CD8-positive, alpha-beta memory T cell (primary cell): Measurements from ENCODE around the gene KCNJ10. TPM values are rescaled to one million over a fixed set of nuclear protein-coding genes. Genes with fewer than 3 reads are reported as not detected.

ENCODE experiments used
- CTCF ChIA-PET: fragments of 350-600 bp; sonication (Branson Sonifier 250); formaldehyde crosslinking; loops from one replicate; lab custom pipeline; 2021; ENCODE audit warnings: antibody characterized with exemption; lab: Charles Lee
- POLR2A ChIA-PET: fragments of 350-600 bp; sonication (Branson Sonifier 250); formaldehyde crosslinking; loops from one replicate; lab custom pipeline; 2021; ENCODE audit warnings: antibody characterized with exemption; lab: Charles Lee
- DNase-seq, 5 donors: peaks; one replicate each; pipeline versions ENCODE4 v3.0.0 to v3.0.0-alpha.2; 2020 to 2022; ENCODE audit warnings: mixed read lengths in 1 of 5
- H3K27ac ChIP-seq: one replicate; pipeline ENCODE4 v1.7.0; 2013; ENCODE audit warnings: low read depth, mild to moderate bottlenecking, low read length, moderate library complexity
- H3K27me3 ChIP-seq: 2 replicates; pipeline ENCODE4 v1.7.0; 2013; ENCODE audit warnings: low read length, mild to moderate bottlenecking; ENCODE audit not compliant: insufficient read depth, poor library complexity, severe bottlenecking
- H3K36me3 ChIP-seq: 2 replicates; pipeline ENCODE4 v1.7.0; 2013; ENCODE audit warnings: mild to moderate bottlenecking, low read length, moderate library complexity; ENCODE audit not compliant: insufficient read depth
- H3K4me1 ChIP-seq: 2 replicates; pipeline ENCODE4 v1.7.0; 2013; ENCODE audit warnings: mild to moderate bottlenecking, low read length, moderate library complexity; ENCODE audit not compliant: insufficient read depth
- H3K4me3 ChIP-seq: 2 replicates; pipeline ENCODE4 v1.7.0; 2013; ENCODE audit warnings: mild to moderate bottlenecking, low read length
- H3K9me3 ChIP-seq: 2 replicates; pipeline ENCODE4 v1.7.0; 2013; ENCODE audit warnings: mild to moderate bottlenecking, low read length
- H3K27ac Mint-ChIP-seq, 8 donors: one replicate each; pipeline ENCODE4 v1.8.0; 2020 to 2021; ENCODE audit warnings: mixed read lengths in 8 of 8, mild to moderate bottlenecking in 6 of 8, inconsistent platforms in 3 of 8, moderate library complexity in 3 of 8
- H3K27me3 Mint-ChIP-seq, 2 donors: one replicate each; pipeline ENCODE4 v1.8.0; 2020 to 2021; ENCODE audit warnings: mixed read lengths in 2 of 2, mild to moderate bottlenecking in 1 of 2, moderate library complexity in 1 of 2
- H3K36me3 Mint-ChIP-seq, 3 donors: one replicate each; pipeline ENCODE4 v1.8.0; 2020 to 2021; ENCODE audit warnings: mixed read lengths in 3 of 3, inconsistent platforms in 1 of 3, mild to moderate bottlenecking in 1 of 3
- H3K4me1 Mint-ChIP-seq, 3 donors: one replicate each; pipeline ENCODE4 v1.8.0; 2020 to 2021; ENCODE audit warnings: mixed read lengths in 3 of 3, inconsistent platforms in 1 of 3, mild to moderate bottlenecking in 1 of 3
- H3K4me3 Mint-ChIP-seq, 7 donors: one replicate each; pipeline ENCODE4 v1.8.0; 2020 to 2021; ENCODE audit warnings: mixed read lengths in 7 of 7, mild to moderate bottlenecking in 6 of 7, moderate library complexity in 4 of 7, inconsistent platforms in 2 of 7
- H3K9me3 Mint-ChIP-seq, 5 donors: one replicate each; pipeline ENCODE4 v1.8.0; 2020 to 2022; ENCODE audit warnings: mixed read lengths in 5 of 5, mild to moderate bottlenecking in 3 of 5, moderate library complexity in 2 of 5, inconsistent platforms in 1 of 5
- polyA plus RNA-seq: library from polyadenylated mRNA; unstranded; fragments of 300-500 nt; fragmentation: Illumina TruSeq; gene quantifications from one replicate; pipeline ENCODE4 v1.2.3, GENCODE V29; 2021
- total RNA-seq, 2 experiments: library from RNA; stranded (reverse); gene quantifications; one replicate each; pipeline ENCODE4 v1.2.3, GENCODE V29; 2021

The KCNJ10 gene
- total and polyA plus RNA-seq, 3 experiments from 2014 or later, result 0.13 TPM; not detected in 2

- Mint-ChIP-seq H3K4me3 (no peak overlapping the region), H3K27ac (no peak overlapping the region), H3K4me1 (peaks cover 10 to 11% (median 10%) of the 10 kb centered on the region in 3 donors), H3K27me3 (peaks cover 10 to 41% of the 10 kb centered on the region in 2 donors), H3K9me3 (no peaks in the 10 kb centered on the region), H3K36me3 (peaks cover 0 to 2% (median 0%) of the 10 kb centered on the region in 3 donors)
- peaks cover 10% of the 10 kb centered on the region for H3K4me1 ChIP-seq
- no peak for DNase-seq
- H3K27ac ChIP-seq, result no peak overlapping the region
- ChIA-PET POLR2A (no interaction called here), CTCF (interaction anchor here (1.5 kb wide), 1 partner anchor 42 kb away, joined by 4 read pairs; no protein-coding TSS in a partner anchor)
- no peaks in the 10 kb centered on the region for H3K27me3 ChIP-seq
- no peaks in the 10 kb centered on the region for H3K9me3 ChIP-seq
- no peaks in the 10 kb centered on the region for H3K36me3 ChIP-seq
- H3K4me3 ChIP-seq, result no peak overlapping the region
These were observed 26.4 kb downstream of the KCNJ10 start for GRCh38 chr1:160043543-160043942.

GRCh38 chr1:160040476-160040875 lies 29.5 kb downstream of the KCNJ10 start:
- no peaks in the 10 kb centered on the region for H3K27me3 ChIP-seq
- Mint-ChIP-seq H3K4me3 (no peak overlapping the region), H3K36me3 (peaks cover 0 to 3% (median 3%) of the 10 kb centered on the region in 3 donors), H3K27me3 (peaks cover 0 to 24% of the 10 kb centered on the region in 2 donors), H3K27ac (no peak overlapping the region), H3K9me3 (no peaks in the 10 kb centered on the region), H3K4me1 (no peaks in the 10 kb centered on the region)
- no peak overlapping the region for H3K4me3 ChIP-seq
- no peak for DNase-seq
- H3K9me3 ChIP-seq, result no peaks in the 10 kb centered on the region
- ChIA-PET CTCF (interaction anchor here (1.3 kb wide), 1 partner anchor 14 kb away, joined by 3 read pairs; no protein-coding TSS in a partner anchor), POLR2A (no interaction called here)
- no peaks in the 10 kb centered on the region for H3K4me1 ChIP-seq
- H3K27ac ChIP-seq, result no peak overlapping the region
- no peaks in the 10 kb centered on the region for H3K36me3 ChIP-seq

- Mint-ChIP-seq H3K4me1 (peaks cover 37 to 54% (median 43%) of the 10 kb centered on the region in 3 donors), H3K27me3 (no peaks in the 10 kb centered on the region), H3K27ac (peak overlapping the region; percentile 73 to 98 (median 95)), H3K4me3 (peak overlapping the region; percentile 93 to 99 (median 96)), H3K36me3 (peaks cover 0 to 11% (median 0%) of the 10 kb centered on the region in 3 donors), H3K9me3 (no peaks in the 10 kb centered on the region)
- H3K4me1 ChIP-seq, result peaks cover 25% of the 10 kb centered on the region
- peak overlapping the region; percentile 66 for H3K4me3 ChIP-seq
- no peaks in the 10 kb centered on the region for H3K36me3 ChIP-seq
- no peaks in the 10 kb centered on the region for H3K9me3 ChIP-seq
- POLR2A ChIA-PET, result interaction anchor here (0.5 to 2.0 kb wide), 4 partner anchors 38 to 1947 kb away, joined by 3 to 6 read pairs (median 3); partner anchors contain the start of genes IGSF8 and KCNJ10
- H3K27ac ChIP-seq, result peak overlapping the region; percentile 48
- CTCF ChIA-PET, result interaction anchor here (0.9 to 5.1 kb wide), 4 partner anchors 14 to 251 kb away, joined by 4 to 34 read pairs (median 14); partner anchors contain the start of gene DUSP23
- no peaks in the 10 kb centered on the region for H3K27me3 ChIP-seq
- DNase-seq, result no peak
These were observed 37.7 kb downstream of the KCNJ10 start for GRCh38 chr1:160032165-160032820.

DNA sequence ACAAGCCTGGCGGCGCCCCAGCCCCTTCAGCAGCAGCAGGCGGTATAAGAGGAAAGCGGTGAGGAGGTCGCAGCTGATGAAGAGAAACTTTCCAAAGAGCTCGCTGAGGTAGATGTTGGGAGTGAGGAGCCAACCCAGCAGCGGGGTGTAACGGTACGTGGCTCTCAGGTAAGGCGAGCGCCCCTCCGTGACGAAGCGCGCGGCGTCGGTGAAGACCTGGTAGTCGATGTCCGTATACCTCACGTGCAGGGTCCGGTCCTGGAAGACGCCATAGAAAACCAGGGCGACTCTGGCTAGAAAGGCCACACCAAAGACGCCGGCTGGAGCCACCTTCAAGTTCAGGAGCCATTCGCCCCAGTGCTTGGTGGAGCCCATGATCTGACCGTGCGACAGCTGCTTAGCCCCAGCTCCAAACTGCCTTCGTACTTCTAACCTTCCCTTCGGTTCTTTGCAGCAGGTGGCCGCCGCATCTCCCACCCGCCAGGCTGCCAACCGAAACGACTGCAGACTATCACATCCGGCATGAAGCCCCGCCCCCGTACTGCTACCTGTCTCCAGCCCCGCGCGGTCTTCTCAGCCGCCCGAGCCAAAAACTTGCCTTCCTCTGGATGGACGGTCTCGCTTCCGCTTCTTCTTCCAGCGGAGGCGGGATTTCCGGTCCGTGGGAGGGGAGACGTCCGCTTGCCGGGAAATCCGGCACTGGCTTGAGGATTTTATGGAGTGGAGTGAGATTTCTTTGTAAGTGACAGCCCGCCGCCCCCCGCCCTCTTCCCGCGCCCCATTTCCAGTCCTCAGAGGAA lies 38.4 kb downstream of the KCNJ10 start, which contains the start of gene PIGM:
Gene PIGM (minus strand): TSS at position 626 of the 800 bp plus-strand sequence. CDS start 251 bp downstream, at position 375.
- H3K9me3 ChIP-seq, result no peaks in the 10 kb centered on the region
- peak within 1 kb of the TSS; percentile 58 for H3K27ac ChIP-seq
- H3K4me3 Mint-ChIP-seq, result peak within 1 kb of the TSS; percentile 93 to 99 (median 96)
- no peaks in the 10 kb centered on the region for H3K36me3 ChIP-seq
- ChIA-PET CTCF (interaction anchor here (0.9 to 5.1 kb wide), 6 partner anchors 15 to 251 kb away, joined by 3 to 34 read pairs (median 6); partner anchors contain the start of gene DUSP23), POLR2A (interaction anchor here (0.7 to 2.0 kb wide), 3 partner anchors 39 to 1948 kb away, joined by 3 to 6 read pairs (median 3); partner anchors contain the start of genes IGSF8 and KCNJ10)
- H3K4me1 Mint-ChIP-seq, result peaks cover 37 to 58% (median 47%) of the 10 kb centered on the region in 3 donors
- peak; percentile 87 to 94 (median 91) for DNase-seq
- H3K4me1 ChIP-seq, result peaks cover 25% of the 10 kb centered on the region
- no peaks in the 10 kb centered on the region for H3K27me3 Mint-ChIP-seq
- no peaks in the 10 kb centered on the region for H3K27me3 ChIP-seq
- peaks cover 0 to 14% (median 0%) of the 10 kb centered on the region in 3 donors for H3K36me3 Mint-ChIP-seq
- peak within 1 kb of the TSS; percentile 73 to 98 (median 95) for H3K27ac Mint-ChIP-seq
- H3K9me3 Mint-ChIP-seq, result no peaks in the 10 kb centered on the region
- peak within 1 kb of the TSS; percentile 66 for H3K4me3 ChIP-seq

- peak in 1 of 5 donors; percentile 25 for DNase-seq
- H3K9me3 Mint-ChIP-seq, result no peaks in the 10 kb centered on the region
- peaks cover 0 to 14% (median under 1%) of the 10 kb centered on the region in 3 donors for H3K36me3 Mint-ChIP-seq
- H3K4me1 Mint-ChIP-seq, result peaks cover 37 to 58% (median 47%) of the 10 kb centered on the region in 3 donors
- H3K4me3 Mint-ChIP-seq, result peak overlapping the region; percentile 93 to 99 (median 96)
- no peaks in the 10 kb centered on the region for H3K9me3 ChIP-seq
- ChIA-PET CTCF (interaction anchor here (1.1 to 5.1 kb wide), 6 partner anchors 16 to 250 kb away, joined by 3 to 34 read pairs (median 6); partner anchors contain the start of gene DUSP23), POLR2A (no interaction called here)
- H3K4me3 ChIP-seq, result peak overlapping the region; percentile 66
- no peaks in the 10 kb centered on the region for H3K27me3 Mint-ChIP-seq
- peak overlapping the region; percentile 73 to 98 (median 95) for H3K27ac Mint-ChIP-seq
- no peaks in the 10 kb centered on the region for H3K27me3 ChIP-seq
- peak overlapping the region; percentile 58 for H3K27ac ChIP-seq
- peaks cover 25% of the 10 kb centered on the region for H3K4me1 ChIP-seq
- H3K36me3 ChIP-seq, result no peaks in the 10 kb centered on the region
These were observed 39.1 kb downstream of the KCNJ10 start for GRCh38 chr1:160030657-160031364.

DNA sequence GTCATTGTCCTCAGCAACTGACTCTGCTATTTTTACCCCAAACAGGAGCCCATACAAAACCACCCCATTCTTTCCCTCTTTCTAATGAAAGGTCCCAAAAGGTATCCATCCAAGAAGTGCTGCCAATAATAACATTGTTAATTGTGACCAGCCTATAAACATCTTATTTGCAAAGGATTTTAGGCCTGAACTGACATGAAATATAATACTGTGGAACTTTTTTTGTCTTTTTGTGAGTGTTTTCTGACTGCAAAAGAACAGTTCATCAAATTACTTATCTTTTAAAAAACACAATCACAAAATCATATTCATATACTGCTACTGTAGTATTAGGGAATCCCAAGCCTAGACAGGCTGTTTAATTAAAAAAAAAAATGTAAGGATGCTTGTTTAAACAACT lies 41.5 kb downstream of the KCNJ10 start:
- peaks cover 37 to 58% (median 47%) of the 10 kb centered on the region in 3 donors for H3K4me1 Mint-ChIP-seq
- peaks cover 0 to 14% (median 7%) of the 10 kb centered on the region in 3 donors for H3K36me3 Mint-ChIP-seq
- no peaks in the 10 kb centered on the region for H3K9me3 Mint-ChIP-seq
- CTCF ChIA-PET, result no interaction called here
- H3K27ac ChIP-seq, result no peak overlapping the region
- no peaks in the 10 kb centered on the region for H3K9me3 ChIP-seq
- H3K36me3 ChIP-seq, result no peaks in the 10 kb centered on the region
- POLR2A ChIA-PET, result no interaction called here
- peak overlapping the region in 1 of 8 donors; percentile 9 for H3K27ac Mint-ChIP-seq
- no peaks in the 10 kb centered on the region for H3K27me3 ChIP-seq
- DNase-seq, result no peak
- H3K4me3 ChIP-seq, result no peak overlapping the region
- no peaks in the 10 kb centered on the region for H3K27me3 Mint-ChIP-seq
- peaks cover 25% of the 10 kb centered on the region for H3K4me1 ChIP-seq
- H3K4me3 Mint-ChIP-seq, result peak overlapping the region in 2 of 7 donors; percentile 18 to 45

DNA sequence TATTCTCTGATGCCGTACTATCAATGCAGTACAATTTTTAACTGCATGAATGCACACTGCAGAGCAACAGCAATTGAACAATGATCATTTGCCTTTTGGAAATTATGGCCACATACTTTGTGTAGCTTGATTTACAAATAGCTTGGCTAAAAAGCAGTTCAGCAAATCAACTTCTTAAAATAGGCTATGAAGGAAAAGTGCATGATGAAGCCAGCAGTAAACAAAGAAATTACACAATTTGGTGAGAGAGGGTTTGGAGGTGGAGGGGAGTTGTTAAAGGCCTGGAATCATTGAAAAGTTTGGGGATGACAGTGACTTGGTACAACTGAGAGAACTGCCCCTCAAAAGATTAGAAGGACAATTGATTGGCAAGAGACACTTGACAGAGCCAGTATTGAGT lies 44.6 kb downstream of the KCNJ10 start:
- Mint-ChIP-seq H3K36me3 (peaks cover 0 to 7% (median 4%) of the 10 kb centered on the region in 3 donors), H3K4me3 (no peak overlapping the region), H3K9me3 (no peaks in the 10 kb centered on the region), H3K4me1 (peaks cover 14 to 29% (median 23%) of the 10 kb centered on the region in 3 donors), H3K27ac (no peak overlapping the region), H3K27me3 (no peaks in the 10 kb centered on the region)
- Histone ChIP-seq H3K27me3 (no peaks in the 10 kb centered on the region), H3K27ac (no peak overlapping the region), H3K36me3 (no peaks in the 10 kb centered on the region), H3K4me1 (peaks cover 7% of the 10 kb centered on the region), H3K4me3 (no peak overlapping the region), H3K9me3 (no peaks in the 10 kb centered on the region)
- ChIA-PET POLR2A (no interaction called here), CTCF (no interaction called here)
- no peak for DNase-seq
